GM18498 (cell line): Measurements from ENCODE around the gene HSFX1.
"Not testable (repeated sequence)": the region's sequence is repeated elsewhere in the genome, so short reads cannot be mapped to it uniquely, and the experiment has no call there.

Experiments
- ATAC-seq: cut with Tn5 transposase; IDR thresholded peaks from one replicate; pipeline ENCODE4 v1.9.1; 2021; ENCODE audit warnings: mild to moderate bottlenecking, moderate library complexity; ENCODE audit not compliant: unreplicated experiment

The HSFX1 gene

DNA sequence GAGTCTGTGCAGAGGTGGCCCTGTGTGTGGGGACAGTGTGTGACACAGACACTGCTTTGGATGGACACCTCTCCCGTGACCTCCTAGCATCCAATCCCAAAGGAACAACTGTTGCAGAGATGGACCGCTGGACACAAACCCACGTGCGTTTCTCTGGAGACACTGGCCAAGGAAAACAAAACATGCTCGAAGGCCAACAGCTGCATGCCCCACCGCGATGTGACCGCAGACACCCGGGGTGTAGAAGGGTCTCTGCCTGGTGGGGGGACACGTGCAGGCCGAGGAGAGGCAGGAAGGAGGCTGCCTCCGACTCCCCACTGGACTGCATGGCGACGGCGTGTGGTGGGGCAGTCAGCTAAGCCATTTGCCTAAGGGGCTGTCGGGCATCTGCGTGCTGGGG, at the start of gene HSFX1:
TSS of gene HSFX1 (plus strand) at position 301 of the 400 bp plus-strand sequence. CDS start 614 bp downstream, outside the sequence.
- not testable (repeated sequence) for ATAC-seq

GRCh38 chrX:149727308-149727707, 46.6 kb upstream of the HSFX1 start:
- not testable (repeated sequence) for ATAC-seq

DNA sequence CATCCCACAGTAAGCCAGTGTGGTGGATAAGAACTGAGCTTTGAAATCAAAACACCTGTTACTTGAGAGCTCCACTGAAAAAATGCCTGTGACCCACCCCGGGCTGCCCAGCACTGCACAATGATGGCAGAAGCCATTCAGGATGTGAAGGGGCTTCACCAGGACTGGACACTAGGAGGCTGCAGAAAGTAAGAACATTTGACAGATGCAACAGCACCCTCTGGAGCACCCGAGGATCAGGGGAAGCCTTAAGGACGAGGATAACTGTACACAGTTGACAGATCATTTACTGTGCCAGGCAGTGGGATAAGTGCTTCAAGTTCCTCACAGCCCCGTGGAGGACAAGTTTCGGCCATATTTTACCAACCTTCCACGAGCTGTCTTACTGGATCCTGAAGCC, 31.6 kb upstream of the HSFX1 start:
- not testable (repeated sequence) for ATAC-seq

DNA sequence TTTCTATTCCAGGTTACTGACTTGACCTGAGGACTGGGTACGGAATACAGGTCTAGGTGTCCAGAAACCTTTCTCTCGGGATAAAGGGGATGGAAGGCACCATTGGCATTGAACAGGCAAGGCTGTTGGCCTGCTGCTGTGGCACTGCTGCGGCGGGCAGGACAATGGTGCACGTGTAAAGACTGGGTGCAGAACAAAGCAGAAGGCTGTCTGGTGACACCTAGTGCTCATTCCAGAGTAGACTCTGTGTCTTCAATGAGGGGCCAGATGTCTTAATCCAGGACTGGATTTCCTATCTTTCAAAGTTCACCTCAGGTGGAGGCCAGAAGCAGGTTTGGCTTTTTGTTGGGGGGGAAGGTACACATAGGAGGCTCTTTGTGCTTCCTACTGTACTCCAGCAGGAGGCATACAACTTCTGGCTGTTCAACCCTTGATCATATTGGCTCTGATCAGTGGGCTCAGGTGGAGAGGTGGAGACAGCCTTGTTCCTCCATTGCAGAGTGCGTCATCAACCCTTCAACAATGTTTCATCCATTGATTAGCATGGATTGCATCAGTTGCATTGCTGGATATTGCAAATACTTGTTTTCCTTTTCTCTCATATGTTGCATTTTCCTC, 27.4 kb upstream of the HSFX1 start:
- ATAC-seq, result not testable (repeated sequence)

DNA sequence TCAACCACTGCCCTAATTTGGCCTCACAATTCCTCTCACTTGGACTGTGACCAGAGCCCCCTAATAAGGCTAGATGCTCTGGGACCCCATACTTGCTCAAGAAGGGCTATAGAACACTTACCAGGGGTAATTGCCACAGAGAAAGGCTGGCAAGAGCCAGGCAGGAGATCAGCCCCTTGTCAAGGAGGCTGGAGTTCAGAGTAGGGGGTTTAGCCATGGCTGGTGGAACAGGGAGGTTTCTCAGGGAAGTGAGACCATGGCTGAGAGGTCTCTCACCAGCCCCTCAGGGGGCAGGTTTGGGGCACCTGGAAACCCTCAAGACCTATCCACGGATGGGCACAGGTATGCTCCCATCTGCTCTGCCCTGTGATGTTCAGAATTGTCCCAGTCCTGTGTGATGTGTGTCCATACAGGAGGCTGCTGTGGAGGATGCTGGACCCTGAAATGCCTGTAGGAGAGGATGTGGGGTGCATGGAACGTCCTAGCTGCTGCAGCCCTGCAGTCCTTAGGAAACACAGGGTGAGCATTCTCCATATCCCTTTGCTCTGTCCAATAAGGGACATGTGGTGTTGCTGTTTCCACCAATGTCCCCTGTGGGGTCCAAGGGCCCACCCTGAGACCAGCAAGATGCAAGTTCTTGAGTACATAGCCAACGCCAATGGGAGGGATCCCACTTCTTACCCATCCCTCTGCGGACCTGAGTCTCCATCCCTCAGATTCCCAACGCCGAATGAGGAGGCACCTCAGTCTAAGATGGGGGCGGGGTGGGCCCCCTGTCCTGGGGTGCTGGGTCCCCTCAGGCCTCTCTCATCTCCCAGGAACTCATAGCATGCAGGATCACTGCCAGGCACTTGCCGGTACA, 16.4 kb upstream of the HSFX1 start:
- no peak for ATAC-seq

DNA sequence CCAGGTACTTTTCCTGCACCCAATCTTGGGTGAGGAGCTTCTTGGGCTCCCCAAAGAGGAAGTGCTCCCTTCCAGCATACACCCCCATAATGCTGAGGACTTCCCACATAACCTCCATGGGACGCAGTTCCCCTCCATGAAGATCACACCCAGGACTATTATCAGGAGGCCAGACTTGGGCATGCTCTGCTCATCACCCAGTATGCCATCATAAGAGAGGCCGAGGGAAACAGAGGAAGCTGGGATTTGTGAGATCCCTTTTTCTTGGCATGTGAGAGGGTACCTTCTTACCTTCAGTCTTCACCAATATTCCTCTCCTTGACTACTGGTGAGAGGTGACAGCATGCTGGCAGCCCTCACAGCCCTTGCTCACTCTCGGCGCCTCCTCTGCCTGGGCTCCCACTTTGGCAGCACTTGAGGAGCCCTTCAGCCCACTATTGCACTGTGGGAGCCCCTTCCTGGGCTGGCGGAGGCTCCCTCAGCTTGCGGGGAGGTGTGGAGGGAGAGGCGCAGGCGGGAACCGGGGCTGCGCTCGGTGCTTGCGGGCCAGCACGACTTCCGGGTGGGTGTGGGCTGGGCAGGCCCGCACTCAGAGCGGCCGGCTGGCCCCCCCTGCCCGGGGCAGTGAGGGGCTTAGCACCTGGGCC, 15.7 kb upstream of the HSFX1 start:
- no peak for ATAC-seq

DNA sequence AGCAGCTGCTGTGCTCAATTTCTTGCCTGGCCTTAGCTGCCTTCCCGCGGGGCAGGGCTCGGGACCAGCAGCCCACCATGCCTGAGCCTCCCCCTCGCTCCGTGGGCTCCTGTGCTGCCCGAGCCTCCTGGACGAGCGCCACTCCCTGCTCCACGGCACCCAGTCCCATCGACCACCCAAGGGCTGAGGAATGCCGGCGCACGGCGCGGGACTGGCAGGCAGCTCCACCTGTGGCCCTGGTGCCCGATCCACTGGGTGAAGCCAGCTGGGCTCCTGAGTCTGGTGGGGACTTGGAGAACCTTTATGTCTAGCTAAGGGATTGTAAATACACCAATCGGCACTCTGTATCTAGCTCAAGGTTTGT, 15.2 kb upstream of the HSFX1 start:
- not testable (repeated sequence) for ATAC-seq

GRCh38 chrX:149759824-149760223, 14.0 kb upstream of the HSFX1 start:
- ATAC-seq, result no peak

DNA sequence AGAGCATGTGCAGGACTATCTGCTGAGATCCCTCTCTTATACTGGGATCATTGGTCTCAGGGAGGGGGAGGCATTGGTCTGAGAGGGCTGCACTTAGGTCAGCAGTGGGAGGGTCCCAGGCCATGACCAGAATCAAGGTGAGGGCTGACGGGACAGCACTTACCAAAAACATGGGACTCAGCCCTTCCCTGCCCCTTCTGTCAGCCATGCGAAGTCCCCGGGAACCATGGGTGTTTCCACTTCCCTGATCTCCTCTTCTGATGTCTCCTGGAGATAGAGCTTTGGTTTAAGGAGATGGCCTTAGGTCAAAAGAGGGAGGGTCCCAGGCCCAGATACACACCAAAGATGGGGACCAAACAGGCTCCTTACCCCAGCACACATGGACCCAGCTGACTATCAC, 12.9 kb upstream of the HSFX1 start:
- ATAC-seq, result no peak

DNA sequence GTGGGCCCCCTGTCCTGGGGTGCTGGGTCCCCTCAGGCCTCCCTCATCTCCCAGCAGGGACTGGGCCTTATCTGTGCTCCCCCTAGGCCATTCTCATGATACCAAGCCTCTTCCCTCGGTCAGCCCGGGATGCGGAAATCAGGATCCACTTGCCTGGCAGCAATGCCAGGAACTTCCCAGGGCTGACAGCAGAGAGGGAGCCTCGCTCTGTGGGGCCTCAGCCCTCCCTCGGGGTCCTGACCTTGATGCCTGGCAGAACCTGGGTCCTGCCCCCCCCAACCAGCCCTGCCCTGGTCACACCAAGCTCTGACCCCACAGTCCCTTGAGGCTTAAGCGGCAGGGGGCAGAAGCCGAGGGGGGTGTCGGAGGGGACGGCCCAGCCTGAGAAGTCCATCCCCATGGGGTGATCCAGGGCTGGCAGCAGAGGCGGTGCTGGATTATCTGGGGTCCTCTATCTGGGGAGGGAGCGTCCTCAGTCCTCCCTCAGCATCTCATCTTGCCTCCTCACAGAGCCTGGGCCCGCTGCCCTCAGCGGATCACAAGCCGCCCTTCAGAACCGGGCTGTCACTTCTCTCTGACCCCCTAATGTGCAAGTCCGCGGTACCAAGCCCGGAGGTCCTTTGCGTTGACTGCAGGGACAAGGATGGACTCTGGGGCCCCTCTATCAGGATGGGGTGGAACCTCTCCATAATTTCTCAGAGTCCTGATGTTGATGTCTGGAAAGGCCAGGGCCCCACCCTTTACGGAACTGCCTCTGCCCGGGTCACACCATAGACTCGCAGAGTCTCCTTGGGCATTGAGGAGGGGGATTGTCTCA, 11.8 kb upstream of the HSFX1 start:
- ATAC-seq, result not testable (repeated sequence)

- no peak for ATAC-seq
Observed at GRCh38 chrX:149762696-149763614, 10.9 kb upstream of the HSFX1 start.

DNA sequence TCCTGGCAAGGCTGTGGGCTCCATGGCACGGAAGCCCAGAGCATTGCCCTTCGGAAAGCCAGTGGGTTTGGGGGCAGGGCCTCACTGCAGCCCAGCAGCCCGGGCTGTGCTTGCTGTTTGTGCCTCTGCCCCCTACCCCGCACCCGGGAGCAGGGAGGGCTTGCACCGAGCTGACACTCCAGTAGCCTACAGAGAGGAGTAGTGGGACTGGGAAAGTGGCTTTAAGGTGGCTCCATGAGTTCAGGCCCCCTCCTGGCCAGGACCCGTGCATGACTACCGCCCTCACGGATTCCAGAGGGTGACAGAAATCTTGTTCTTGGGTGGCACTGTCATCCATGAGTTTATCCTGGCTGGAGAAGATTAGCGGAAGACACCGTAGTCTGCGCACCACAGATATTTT, 3.5 kb upstream of the HSFX1 start:
- not testable (repeated sequence) for ATAC-seq

- ATAC-seq, result not testable (repeated sequence)
Observed at GRCh38 chrX:149773026-149773425, 842 bp upstream of the HSFX1 start.

- ATAC-seq, result not testable (repeated sequence)
Observed at GRCh38 chrX:149777999-149778398, 4.1 kb downstream of the HSFX1 start.

DNA sequence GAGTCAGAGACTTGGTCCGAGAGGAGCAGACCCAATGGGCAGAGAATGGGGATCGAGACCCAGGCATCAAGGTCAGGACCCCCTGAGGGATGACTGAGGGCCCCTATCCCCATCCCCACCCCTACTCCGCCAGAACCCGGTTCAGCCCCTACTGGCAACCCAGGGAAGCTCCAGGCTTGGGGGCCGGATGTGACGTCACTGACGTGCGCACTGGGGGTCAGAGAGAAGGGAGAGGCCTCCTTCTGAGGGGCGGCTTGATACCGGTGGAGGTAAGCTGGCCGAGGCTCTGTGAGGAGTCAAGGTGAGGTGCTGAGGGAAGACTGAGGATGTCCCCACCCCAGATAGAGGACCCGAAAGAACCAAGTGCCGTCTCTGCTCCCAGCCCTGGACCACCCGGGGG, 7.9 kb downstream of the HSFX1 start, which contains the start of gene MAGEA9:
TSS of gene MAGEA9 (plus strand) at position 204 of the 400 bp plus-strand sequence. CDS start 4,281 bp downstream, outside the sequence.
- not testable (repeated sequence) for ATAC-seq

DNA sequence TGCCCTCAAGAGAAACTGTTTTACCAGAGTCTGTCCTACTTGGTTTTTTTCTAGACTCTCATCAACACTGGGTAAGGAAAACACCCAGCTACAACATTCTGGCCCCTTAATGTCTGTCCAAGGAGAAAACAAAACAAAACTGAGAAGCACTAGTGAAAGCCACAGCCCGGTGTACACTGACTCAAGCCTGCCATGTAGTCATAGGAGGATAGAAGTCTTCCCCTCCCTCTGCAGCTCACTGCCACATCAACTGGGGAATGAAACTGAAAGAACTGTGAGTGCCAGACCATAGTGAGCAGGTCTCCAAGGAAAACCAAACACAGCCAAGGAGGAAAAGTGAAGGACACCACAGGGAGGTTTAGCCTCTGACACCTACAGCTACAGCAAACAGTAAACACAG, 21.7 kb downstream of the HSFX1 start:
- peak; percentile 100 for ATAC-seq

GRCh38 chrX:149799095-149799714, 25.3 kb downstream of the HSFX1 start:
- ATAC-seq, result no peak

GRCh38 chrX:149799938-149800337, 26.1 kb downstream of the HSFX1 start:
- no peak for ATAC-seq

DNA sequence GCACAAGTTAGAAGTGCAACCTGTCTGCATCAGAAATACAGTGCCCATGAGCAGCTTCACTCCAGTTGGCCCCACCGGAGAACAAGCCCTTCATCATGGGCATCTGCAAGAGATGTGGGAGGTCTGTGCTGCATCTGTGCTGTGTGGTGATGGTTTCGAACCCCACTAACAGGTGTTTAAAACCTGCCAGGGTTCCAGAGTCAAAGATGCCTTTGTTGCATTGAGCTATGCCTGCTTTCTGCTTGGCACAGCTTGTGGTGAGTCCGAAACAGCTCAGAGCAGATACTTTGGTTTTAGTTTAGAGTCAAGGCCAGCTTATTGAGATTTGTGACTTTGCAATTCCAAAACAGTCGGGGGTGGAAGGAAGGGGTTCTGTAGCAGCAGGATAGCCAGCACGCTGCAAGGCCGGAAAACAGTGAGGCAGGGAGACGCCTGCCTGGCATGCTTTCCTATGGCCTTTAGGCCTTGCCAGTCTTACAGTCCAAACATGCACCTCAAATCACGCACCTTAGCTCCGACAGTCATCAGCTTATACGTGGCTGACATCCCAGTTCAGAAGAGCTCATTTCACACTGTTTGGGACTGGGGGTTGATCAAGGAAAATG, 29.7 kb downstream of the HSFX1 start:
- no peak for ATAC-seq
